ENCODE results near the gene GCDH. TPM values are rescaled to one million over a fixed set of nuclear protein-coding genes. Genes with fewer than 3 reads are reported as not detected.

Gene GCDH
- total and polyA plus RNA-seq, 2 experiments from 2014 or later = 20.0 to 30.0 TPM

- H3K79me2 ChIP-seq (ENCODE audit: insufficient read depth) = no peaks in the 10 kb centered on the region
- no peaks in the 10 kb centered on the region for H3K9me3 ChIP-seq (ENCODE audit: low read depth)
- no peaks in the 10 kb centered on the region for H3K4me1 ChIP-seq (ENCODE audit: insufficient read depth)
- H3F3A ChIP-seq (ENCODE audit: insufficient read depth) = no peaks in the 10 kb centered on the region
- H3K9me2 ChIP-seq (ENCODE audit: insufficient read depth) = no peaks in the 10 kb centered on the region
- in situ Hi-C loops (cut with MboI) = no loop called here
- no peak overlapping the region for H2AFZ ChIP-seq
- no peaks in the 10 kb centered on the region for H3K36me3 ChIP-seq (ENCODE audit: low read depth)
- H3K27me3 ChIP-seq (replicated peaks; ENCODE audit: insufficient read depth) = no peaks in the 10 kb centered on the region
- WGBS, 2 experiments (ENCODE audit: low coverage in 1 of 2, low lambda C conversion rate in 2 of 2, missing lambda C conversion rate in 2 of 2) = 86 to 91% methylated on average over 60 to 70 of the region's 70 CpGs
- H3K4me3 ChIP-seq = no peak overlapping the region
- no peak overlapping the region for H3K27ac ChIP-seq
- H3K9ac ChIP-seq = no peak overlapping the region
- no peaks in the 10 kb centered on the region for H4K20me1 ChIP-seq (ENCODE audit: insufficient read depth)
- H3K4me2 ChIP-seq (ENCODE audit: unreplicated experiment) = no peak overlapping the region
- DNase-seq = peak; percentile 57
- no peak for TF ChIP-seq EZH2phosphoT487 (IDR thresholded peaks at IDR 0.05; ENCODE audit: insufficient read depth, low read depth)
- TF ChIP-seq EZH2 (IDR thresholded peaks at IDR 0.05; ENCODE audit: insufficient read depth, poor library complexity, severe bottlenecking) = no peak
Measured at GRCh38 chr19:12872941-12873890, 17.7 kb upstream of the GCDH start.

GRCh38 chr19:12873891-12874745 lies 16.8 kb upstream of the GCDH start:
- no peak for DNase-seq
- no peak for TF ChIP-seq EZH2 (IDR thresholded peaks at IDR 0.05; ENCODE audit: insufficient read depth, poor library complexity, severe bottlenecking)
- TF ChIP-seq EZH2phosphoT487 (IDR thresholded peaks at IDR 0.05; ENCODE audit: insufficient read depth, low read depth) = no peak

DNA sequence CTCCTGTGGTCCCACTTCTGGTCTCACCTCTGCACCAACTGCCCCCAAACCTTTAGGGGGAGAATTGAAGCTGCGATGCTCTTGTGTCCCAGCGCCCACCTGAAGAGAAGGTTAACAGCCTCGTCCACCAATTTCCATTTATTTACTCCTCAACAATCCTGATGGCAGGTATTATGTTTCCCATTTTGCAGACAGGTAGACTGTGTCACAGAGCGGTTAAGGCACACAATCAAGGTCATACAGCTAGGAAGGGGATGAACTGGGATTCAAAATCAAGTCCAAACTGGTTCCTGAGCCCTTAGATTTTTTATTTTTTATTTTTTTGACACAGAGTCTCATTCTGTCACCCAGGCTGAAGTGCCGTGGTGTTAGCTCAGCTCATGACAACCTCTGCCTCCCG lies 15.9 kb upstream of the GCDH start:
- Histone ChIP-seq H3K4me3 (no peak overlapping the region), H2AFZ (no peak overlapping the region), H3K79me2 (ENCODE audit: insufficient read depth) (no peaks in the 10 kb centered on the region), H3K27ac (no peak overlapping the region), H3K9ac (no peak overlapping the region), H4K20me1 (ENCODE audit: insufficient read depth) (no peaks in the 10 kb centered on the region), H3K4me2 (ENCODE audit: unreplicated experiment) (no peak overlapping the region), H3K9me2 (ENCODE audit: insufficient read depth) (no peaks in the 10 kb centered on the region), H3K27me3 (replicated peaks; ENCODE audit: insufficient read depth) (no peaks in the 10 kb centered on the region), H3K36me3 (ENCODE audit: low read depth) (no peaks in the 10 kb centered on the region), H3F3A (ENCODE audit: insufficient read depth) (no peaks in the 10 kb centered on the region), H3K4me1 (ENCODE audit: insufficient read depth) (no peaks in the 10 kb centered on the region), H3K9me3 (ENCODE audit: low read depth) (no peaks in the 10 kb centered on the region)
- 84 to 89% methylated on average over 6 of the region's 6 CpGs for WGBS, 2 experiments (ENCODE audit: low coverage in 1 of 2, low lambda C conversion rate in 2 of 2, missing lambda C conversion rate in 2 of 2)
- no peak for DNase-seq
- in situ Hi-C loops (cut with MboI) = no loop called here
- TF ChIP-seq EZH2phosphoT487 (IDR thresholded peaks at IDR 0.05; ENCODE audit: insufficient read depth, low read depth) = no peak
- no peak for TF ChIP-seq EZH2 (IDR thresholded peaks at IDR 0.05; ENCODE audit: insufficient read depth, poor library complexity, severe bottlenecking)

More at GRCh38 chr19:12873891-12874745, 16.8 kb upstream of the GCDH start:
- Histone ChIP-seq H3K9me3 (ENCODE audit: low read depth) (no peaks in the 10 kb centered on the region), H3K36me3 (ENCODE audit: low read depth) (no peaks in the 10 kb centered on the region), H3K27me3 (replicated peaks; ENCODE audit: insufficient read depth) (no peaks in the 10 kb centered on the region), H3K79me2 (ENCODE audit: insufficient read depth) (no peaks in the 10 kb centered on the region), H3K9me2 (ENCODE audit: insufficient read depth) (no peaks in the 10 kb centered on the region), H2AFZ (no peak overlapping the region), H3K4me2 (ENCODE audit: unreplicated experiment) (no peak overlapping the region), H4K20me1 (ENCODE audit: insufficient read depth) (no peaks in the 10 kb centered on the region), H3K27ac (no peak overlapping the region), H3K9ac (no peak overlapping the region), H3K4me3 (no peak overlapping the region), H3K4me1 (ENCODE audit: insufficient read depth) (no peaks in the 10 kb centered on the region), H3F3A (ENCODE audit: insufficient read depth) (no peaks in the 10 kb centered on the region)
- in situ Hi-C loops (cut with MboI) = no loop called here
- WGBS, 2 experiments (ENCODE audit: low coverage in 1 of 2, low lambda C conversion rate in 2 of 2, missing lambda C conversion rate in 2 of 2) = 95 to 96% methylated on average over 53 to 64 of the region's 86 CpGs

GRCh38 chr19:12880551-12881171 lies 10.3 kb upstream of the GCDH start:
- H3F3A ChIP-seq (ENCODE audit: insufficient read depth) = no peaks in the 10 kb centered on the region
- TF ChIP-seq EZH2 (IDR thresholded peaks at IDR 0.05; ENCODE audit: insufficient read depth, poor library complexity, severe bottlenecking) (no peak), EZH2phosphoT487 (IDR thresholded peaks at IDR 0.05; ENCODE audit: insufficient read depth, low read depth) (no peak)
- WGBS, 2 experiments (ENCODE audit: low coverage in 1 of 2, low lambda C conversion rate in 2 of 2, missing lambda C conversion rate in 2 of 2) = 11% methylated on average over 28 to 29 of the region's 29 CpGs
- peak overlapping the region; percentile 82 for H3K4me3 ChIP-seq
- H3K36me3 ChIP-seq (ENCODE audit: low read depth) = no peaks in the 10 kb centered on the region
- H2AFZ ChIP-seq = peak overlapping the region; percentile 90
- H4K20me1 ChIP-seq (ENCODE audit: insufficient read depth) = no peaks in the 10 kb centered on the region
- H3K79me2 ChIP-seq (ENCODE audit: insufficient read depth) = no peaks in the 10 kb centered on the region
- H3K4me1 ChIP-seq (ENCODE audit: insufficient read depth) = no peaks in the 10 kb centered on the region
- peak; percentile 54 for DNase-seq
- no peaks in the 10 kb centered on the region for H3K9me2 ChIP-seq (ENCODE audit: insufficient read depth)
- in situ Hi-C loops (cut with MboI) = no loop called here
- H3K4me2 ChIP-seq (ENCODE audit: unreplicated experiment) = peak overlapping the region; percentile 92
- peak overlapping the region; percentile 88 for H3K9ac ChIP-seq
- no peaks in the 10 kb centered on the region for H3K27me3 ChIP-seq (replicated peaks; ENCODE audit: insufficient read depth)
- no peaks in the 10 kb centered on the region for H3K9me3 ChIP-seq (ENCODE audit: low read depth)
- H3K27ac ChIP-seq = peak overlapping the region; percentile 54

All from GM23248 (cell line).